Neutrophil (primary cell): ENCODE data around the gene CNTNAP5.

ENCODE experiments used
- H3K27ac ChIP-seq: fragments of 200-600 bp; sonication (generic); 2 replicates; pipeline ENCODE4 v1.5.1; 2016; ENCODE audit warnings: mild to moderate bottlenecking, moderate library complexity
- H3K27me3 ChIP-seq: fragments of 200-600 bp; sonication (generic); 2 replicates; pipeline ENCODE4 v1.6.0; 2016; ENCODE audit warnings: mild to moderate bottlenecking
- H3K36me3 ChIP-seq: fragments of 200-600 bp; sonication (generic); 2 replicates; pipeline ENCODE4 v1.5.1; 2017
- H3K4me1 ChIP-seq, 2 experiments: fragments of 200-600 bp in 1 of 2; sonication (generic) in 1 of 2; 1 replicate in 1 of 2; 2 replicates in 1 of 2; pipeline versions ENCODE4 v1.5.1 to v1.6.1; 2013 to 2016; ENCODE audit warnings: low read depth in 1 of 2, low read length in 1 of 2, mild to moderate bottlenecking in 1 of 2, moderate library complexity in 1 of 2; ENCODE audit not compliant: control insufficient read depth in 1 of 2, insufficient read depth in 1 of 2
- H3K4me3 ChIP-seq, 2 experiments: fragments of 200-600 bp in 1 of 2; sonication (generic) in 1 of 2; 1 replicate in 1 of 2; 2 replicates in 1 of 2; pipeline ENCODE4 v1.5.1; 2013 to 2016; ENCODE audit warnings: low read depth in 1 of 2, low read length in 1 of 2, mild to moderate bottlenecking in 1 of 2, moderate library complexity in 1 of 2
- H3K9me3 ChIP-seq: fragments of 200-600 bp; sonication (generic); 2 replicates; pipeline ENCODE4 v1.5.1; 2016
- CTCF ChIP-seq: fragments of 200-600 bp; sonication (generic); IDR thresholded peaks from 2 replicates; pipeline ENCODE4 v1.5.1; 2016; ENCODE audit warnings: antibody characterized with exemption

Gene CNTNAP5

GRCh38 chr2:124875627-124876244 lies 850.6 kb downstream of the CNTNAP5 start:
- TF ChIP-seq CTCF = no peak
- H3K4me3 ChIP-seq = no peak overlapping the region
- no peaks in the 10 kb centered on the region for H3K9me3 ChIP-seq
- H3K27ac ChIP-seq = no peak overlapping the region
- H3K36me3 ChIP-seq = no peaks in the 10 kb centered on the region
- H3K4me1 ChIP-seq = no peaks in the 10 kb centered on the region
- H3K27me3 ChIP-seq = no peaks in the 10 kb centered on the region

GRCh38 chr2:124877141-124877577 lies 852.1 kb downstream of the CNTNAP5 start:
- Histone ChIP-seq H3K4me3 (no peak overlapping the region), H3K27me3 (no peaks in the 10 kb centered on the region), H3K4me1 (no peaks in the 10 kb centered on the region), H3K36me3 (no peaks in the 10 kb centered on the region), H3K9me3 (no peaks in the 10 kb centered on the region), H3K27ac (no peak overlapping the region)
- no peak for TF ChIP-seq CTCF

GRCh38 chr2:124879640-124880039 lies 854.6 kb downstream of the CNTNAP5 start:
- TF ChIP-seq CTCF = no peak
- H3K36me3 ChIP-seq = no peaks in the 10 kb centered on the region
- no peak overlapping the region for H3K27ac ChIP-seq
- H3K4me1 ChIP-seq = no peaks in the 10 kb centered on the region
- no peak overlapping the region for H3K4me3 ChIP-seq
- H3K27me3 ChIP-seq = no peaks in the 10 kb centered on the region
- no peaks in the 10 kb centered on the region for H3K9me3 ChIP-seq

- no peaks in the 10 kb centered on the region for H3K27me3 ChIP-seq
- H3K4me1 ChIP-seq = no peaks in the 10 kb centered on the region
- no peaks in the 10 kb centered on the region for H3K36me3 ChIP-seq
- H3K27ac ChIP-seq = no peak overlapping the region
- no peak for TF ChIP-seq CTCF
- H3K9me3 ChIP-seq = no peaks in the 10 kb centered on the region
- H3K4me3 ChIP-seq = no peak overlapping the region
Measured at GRCh38 chr2:124880995-124881394, 855.9 kb downstream of the CNTNAP5 start.

DNA sequence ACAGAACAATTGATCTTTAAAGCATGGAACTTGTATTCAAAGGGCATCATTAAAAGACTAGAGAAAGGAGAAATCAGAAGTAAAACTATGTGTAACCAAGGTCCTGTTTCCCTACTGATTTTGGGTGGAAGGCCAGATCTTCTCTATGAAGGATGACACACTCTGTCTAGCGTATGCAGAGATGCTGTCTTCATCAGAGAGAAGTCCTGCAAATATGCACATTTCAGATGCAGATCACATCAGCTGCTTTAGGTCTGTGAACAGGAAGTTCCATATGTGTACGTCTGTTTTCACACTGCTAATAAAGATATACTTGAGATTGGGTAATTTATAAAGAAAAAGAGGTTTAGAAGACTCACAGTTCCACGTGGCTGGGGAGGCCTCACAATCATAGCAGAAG lies 857.3 kb downstream of the CNTNAP5 start:
- Histone ChIP-seq H3K9me3 (no peaks in the 10 kb centered on the region), H3K36me3 (no peaks in the 10 kb centered on the region), H3K4me3 (no peak overlapping the region), H3K27ac (no peak overlapping the region), H3K27me3 (no peaks in the 10 kb centered on the region), H3K4me1 (no peaks in the 10 kb centered on the region)
- no peak for TF ChIP-seq CTCF
